OCI-LY1 (cell line): Measurements from ENCODE around the gene PRG3.

Experiments
- H2AFZ ChIP-seq: fragments of 200-600 bp; sonication (generic), shearing (Covaris generic); 2 replicates; pipeline ENCODE4 v1.6.0; 2014; ENCODE audit warnings: antibody characterized with exemption, mild to moderate bottlenecking, low read length
- H3F3A ChIP-seq: fragments of 200-600 bp; sonication (generic), shearing (Covaris generic); 2 replicates; pipeline ENCODE4 v1.6.0; 2014; ENCODE audit warnings: mild to moderate bottlenecking, antibody characterized with exemption, low read length, moderate library complexity; ENCODE audit not compliant: insufficient read depth
- H3K27ac ChIP-seq: fragments of 200-600 bp; sonication (generic); 2 replicates; pipeline ENCODE4 v1.5.1; 2014; ENCODE audit warnings: low read length, mixed run types, mild to moderate bottlenecking, low read depth; ENCODE audit not compliant: poor library complexity, severe bottlenecking
- H3K27me3 ChIP-seq: fragments of 200-600 bp; sonication (generic); 2 replicates; pipeline ENCODE4 v1.6.0; 2014; ENCODE audit warnings: antibody characterized with exemption, mild to moderate bottlenecking, low read length, moderate library complexity; ENCODE audit not compliant: insufficient read depth
- H3K36me3 ChIP-seq: fragments of 200-600 bp; sonication (generic); 2 replicates; pipeline ENCODE4 v1.6.1; 2014; ENCODE audit warnings: mild to moderate bottlenecking, antibody characterized with exemption, low read length, moderate library complexity, mixed read lengths; ENCODE audit not compliant: insufficient read depth
- H3K4me1 ChIP-seq: fragments of 200-600 bp; sonication (generic); 2 replicates; pipeline ENCODE4 v1.5.1; 2014; ENCODE audit warnings: mild to moderate bottlenecking, low read length, moderate library complexity; ENCODE audit not compliant: insufficient read depth, severe bottlenecking
- H3K4me2 ChIP-seq: fragments of 200-600 bp; sonication (generic), shearing (Covaris generic); 2 replicates; pipeline ENCODE4 v1.6.1; 2014; ENCODE audit warnings: low read length
- H3K4me3 ChIP-seq: fragments of 200-600 bp; sonication (generic); 2 replicates; pipeline ENCODE4 v1.5.1; 2014; ENCODE audit warnings: low read length, low read depth, mild to moderate bottlenecking, mixed read lengths; ENCODE audit not compliant: poor library complexity, severe bottlenecking
- H3K79me2 ChIP-seq: fragments of 200-600 bp; shearing (Covaris generic); 2 replicates; pipeline ENCODE4 v1.6.1; 2016; ENCODE audit warnings: mixed run types, low read length, mixed read lengths; ENCODE audit not compliant: insufficient read depth
- H3K9ac ChIP-seq: fragments of 200-600 bp; sonication (generic), shearing (Covaris generic); 2 replicates; pipeline ENCODE4 v1.6.1; 2014; ENCODE audit warnings: mild to moderate bottlenecking, low read length, mixed read lengths
- H3K9me2 ChIP-seq: fragments of 200-600 bp; sonication (generic), shearing (Covaris generic); 2 replicates; pipeline ENCODE4 v1.6.1; 2014; ENCODE audit warnings: low read depth, mild to moderate bottlenecking, low read length, mixed read lengths
- H3K9me3 ChIP-seq: fragments of 200-600 bp; shearing (Covaris generic); 2 replicates; pipeline ENCODE4 v1.6.1; 2014; ENCODE audit warnings: low read length, mixed read lengths
- H4K20me1 ChIP-seq: fragments of 200-600 bp; sonication (generic), shearing (Covaris generic); 2 replicates; pipeline ENCODE4 v1.6.0; 2016; ENCODE audit warnings: mild to moderate bottlenecking, low read length; ENCODE audit not compliant: insufficient read depth
- CTCF ChIP-seq: fragments of 200-600 bp; sonication (generic), shearing (Covaris generic); IDR thresholded peaks from 2 replicates; pipeline ENCODE4 v1.5.1; 2017; ENCODE audit warnings: mild to moderate bottlenecking, antibody characterized with exemption, low read length, moderate library complexity, mixed read lengths
- EZH2 ChIP-seq: fragments of 200-600 bp; sonication (generic), shearing (Covaris generic); IDR thresholded peaks from 2 replicates; pipeline ENCODE4 v1.8.0; 2017; ENCODE audit warnings: borderline replicate concordance, mixed run types, mild to moderate bottlenecking, antibody characterized with exemption, low read length, moderate library complexity, mixed read lengths

PRG3 gene

DNA sequence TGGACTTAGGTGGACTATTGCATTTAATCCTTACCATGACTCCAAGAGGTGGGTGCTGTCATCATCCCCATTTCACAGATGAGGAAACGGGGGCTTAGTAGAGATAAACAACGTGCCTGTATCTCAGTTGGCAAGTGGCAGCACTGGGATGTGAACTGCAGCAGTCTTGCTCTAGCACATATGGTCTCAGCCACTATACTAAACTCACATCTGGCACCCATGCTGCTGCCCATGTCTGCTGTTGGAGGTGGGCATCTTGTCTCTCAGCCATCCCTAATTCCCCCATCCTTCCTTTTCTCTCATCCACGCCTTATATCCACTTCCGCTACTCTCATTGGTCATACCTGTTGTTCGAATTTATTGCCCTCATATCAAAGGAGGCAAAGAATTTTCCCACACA is 3.8 kb downstream of the PRG3 start:
- Histone ChIP-seq H3K4me2 (no peak overlapping the region), H3K79me2 (no peaks in the 10 kb centered on the region), H3K4me1 (no peaks in the 10 kb centered on the region), H3K27me3 (no peaks in the 10 kb centered on the region; the same call in 1 of the 2 replicates), H3K36me3 (no peaks in the 10 kb centered on the region), H3K9ac (no peak overlapping the region), H3F3A (no peaks in the 10 kb centered on the region), H4K20me1 (no peaks in the 10 kb centered on the region), H3K9me2 (no peaks in the 10 kb centered on the region), H3K9me3 (no peaks in the 10 kb centered on the region), H3K4me3 (no peak overlapping the region), H3K27ac (no peak overlapping the region), H2AFZ (no peak overlapping the region)
- TF ChIP-seq EZH2 (no peak), CTCF (no peak)

DNA sequence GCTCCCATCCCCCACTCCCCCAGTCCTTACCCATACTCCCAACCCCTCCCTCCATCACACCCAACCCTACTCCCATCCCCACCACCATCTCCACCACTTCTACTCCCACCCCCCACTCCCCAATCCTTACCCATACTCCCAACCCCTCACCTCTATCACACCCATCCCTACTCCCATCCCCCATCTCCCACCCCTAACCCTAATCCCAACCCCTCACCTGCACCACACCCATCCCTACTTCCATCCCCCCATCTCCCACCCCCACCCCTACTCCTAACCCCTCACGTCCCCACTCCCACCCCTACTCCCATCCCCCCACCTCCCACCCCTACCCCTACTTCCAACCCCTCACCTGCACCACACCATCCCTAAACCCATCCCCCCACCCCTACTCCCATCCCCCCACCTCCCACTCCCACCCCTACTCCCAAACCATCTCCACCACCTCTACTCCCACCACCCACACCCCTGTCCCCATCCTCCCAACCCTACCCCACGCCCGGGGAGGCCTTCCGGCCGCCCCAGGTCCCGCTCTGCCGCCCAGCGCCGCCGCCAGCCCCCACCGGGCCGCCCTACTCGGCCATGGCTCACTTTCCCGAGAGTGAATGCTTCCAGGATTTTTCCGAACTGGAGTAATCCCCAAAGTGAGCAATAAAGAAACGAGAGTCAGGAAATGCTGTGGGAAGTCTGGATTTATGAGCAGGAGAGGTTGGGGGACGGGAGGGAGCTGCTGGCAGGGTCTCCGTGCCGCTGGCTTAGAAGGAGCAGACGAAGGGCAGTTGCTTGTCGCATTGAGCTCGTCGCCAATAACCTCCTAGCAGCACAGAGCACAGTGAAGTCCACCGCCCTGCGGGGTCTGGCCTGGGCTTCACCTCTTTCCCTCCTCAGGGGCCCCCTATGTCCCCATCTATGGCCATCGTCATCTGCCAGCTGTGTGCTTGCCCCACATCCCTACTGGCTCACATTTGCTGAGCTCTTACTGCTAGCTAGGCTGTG is 4.6 kb downstream of the PRG3 start:
- no peaks in the 10 kb centered on the region for H3K36me3 ChIP-seq
- H2AFZ ChIP-seq = no peak overlapping the region
- H4K20me1 ChIP-seq = no peaks in the 10 kb centered on the region
- H3K9me3 ChIP-seq = no peaks in the 10 kb centered on the region
- H3K9me2 ChIP-seq = no peaks in the 10 kb centered on the region
- no peak overlapping the region for H3K4me2 ChIP-seq
- no peaks in the 10 kb centered on the region; the same call in 1 of the 2 replicates for H3K27me3 ChIP-seq
- no peaks in the 10 kb centered on the region for H3K79me2 ChIP-seq
- no peaks in the 10 kb centered on the region for H3K4me1 ChIP-seq
- TF ChIP-seq CTCF = no peak
- TF ChIP-seq EZH2 = no peak
- H3K27ac ChIP-seq = no peak overlapping the region
- H3K9ac ChIP-seq = no peak overlapping the region
- no peaks in the 10 kb centered on the region for H3F3A ChIP-seq
- no peak overlapping the region for H3K4me3 ChIP-seq

DNA sequence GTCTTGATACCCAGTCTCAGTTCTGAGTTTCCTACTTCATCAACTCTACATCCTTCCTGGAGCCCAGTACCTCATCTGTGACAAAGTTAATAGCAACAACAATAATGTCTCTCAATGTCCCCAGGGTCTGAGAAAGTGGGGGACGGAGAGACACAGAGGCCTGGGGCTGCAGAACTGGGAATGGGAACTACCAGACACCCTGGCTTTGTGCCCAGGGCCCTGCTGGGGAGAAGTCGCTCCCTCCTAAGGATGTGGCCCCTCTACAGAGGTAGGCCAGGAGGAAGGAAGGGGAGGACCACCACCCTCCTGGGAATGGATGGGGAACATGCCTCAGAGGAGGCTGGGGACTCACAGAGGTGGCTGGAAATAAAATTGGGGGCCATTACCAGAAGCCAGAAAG is 5.5 kb downstream of the PRG3 start:
- H3K4me1 ChIP-seq = no peaks in the 10 kb centered on the region
- no peaks in the 10 kb centered on the region for H3K9me2 ChIP-seq
- H3K27ac ChIP-seq = no peak overlapping the region
- H3F3A ChIP-seq = no peaks in the 10 kb centered on the region
- TF ChIP-seq CTCF = no peak
- TF ChIP-seq EZH2 = no peak
- H3K4me2 ChIP-seq = no peak overlapping the region
- H3K36me3 ChIP-seq = no peaks in the 10 kb centered on the region
- no peak overlapping the region for H3K4me3 ChIP-seq
- no peaks in the 10 kb centered on the region for H4K20me1 ChIP-seq
- H3K9ac ChIP-seq = no peak overlapping the region
- H3K9me3 ChIP-seq = no peaks in the 10 kb centered on the region
- no peaks in the 10 kb centered on the region for H3K27me3 ChIP-seq
- no peak overlapping the region for H2AFZ ChIP-seq
- H3K79me2 ChIP-seq = no peaks in the 10 kb centered on the region
